HepG2 (cell line): ENCODE data around the gene WDR93. TPM values are rescaled to one million over a fixed set of nuclear protein-coding genes. Genes with fewer than 3 reads are reported as not detected.

Source experiments
- ATAC-seq: fragments of 200-7000 bp; cut with Tn5 transposase; 3 replicates; pipeline ENCODE4 v1.9.1; 2020; ENCODE audit warnings: mild to moderate bottlenecking, moderate library complexity
- BruUV-seq: library from RNA; stranded (reverse); fragments of 400-500 nt; replicated peaks from 2 replicates; lab custom pipeline; 2021; lab: Mats Ljungman, UMichigan
- CTCF ChIA-PET: fragments of 300-600 bp; formaldehyde crosslinking; extraction: SDS; loops from one replicate; lab custom pipeline; 2021; ENCODE audit warnings: low total read pairs, inconsistent platforms, low intra/inter-chr PET ratio; lab: Yijun Ruan, JAX
- POLR2A ChIA-PET: fragments of 350-600 bp; sonication (Branson Sonifier 250); formaldehyde crosslinking; loops from one replicate; lab custom pipeline; 2020; ENCODE audit warnings: antibody characterized with exemption, inconsistent platforms; lab: Yijun Ruan, JAX
- DNase-seq: peaks from one replicate; pipeline ENCODE4 v3.0.0-alpha.2; 2015; ENCODE audit warnings: low spot score
- FAIRE-seq: peaks from 3 replicates; lab custom pipeline; 2011; peaks lifted over from hg19 to GRCh38; lab: Jason Lieb, UNC
- H2AFZ ChIP-seq: one replicate; pipeline ENCODE4 v1.6.1; 2011; ENCODE audit warnings: low read length, inconsistent platforms
- H3K27ac ChIP-seq: fragments of 300-600 bp; 3 replicates; pipeline ENCODE4 v1.8.0; 2011; ENCODE audit warnings: mixed run types, mild to moderate bottlenecking, mixed read lengths, low read length, inconsistent platforms; ENCODE audit not compliant: insufficient read depth; ENCODE audit errors: extremely low read length
- H3K27me3 ChIP-seq, 2 experiments: fragments of 200-600 bp in 1 of 2; 2 replicates in 1 of 2; 3 replicates in 1 of 2; pipeline versions ENCODE4 v1.6.0 to v1.8.0; 2011; ENCODE audit warnings: low read length in 2 of 2, mild to moderate bottlenecking in 2 of 2, moderate library complexity in 2 of 2, inconsistent platforms in 1 of 2; ENCODE audit not compliant: insufficient read depth in 2 of 2, control insufficient read depth in 1 of 2
- H3K36me3 ChIP-seq, 2 experiments: fragments of 200-600 bp in 1 of 2; replicated peaks in 1 of 2; 2 replicates in 1 of 2; 3 replicates in 1 of 2; pipeline versions ENCODE4 v1.5.1 to v1.8.0; 2011; ENCODE audit warnings: low read length in 2 of 2, inconsistent platforms in 1 of 2; ENCODE audit not compliant: insufficient read depth in 2 of 2, control insufficient read depth in 1 of 2
- H3K4me1 ChIP-seq: 2 replicates; pipeline ENCODE4 v1.5.1; 2012; ENCODE audit warnings: low read length, inconsistent platforms; ENCODE audit not compliant: insufficient read depth
- H3K4me2 ChIP-seq: 2 replicates; pipeline ENCODE4 v1.6.0; 2011; ENCODE audit warnings: low read depth, low read length, inconsistent platforms
- H3K4me3 ChIP-seq, 3 experiments: fragments of 200-600 bp in 1 of 3; sonication (generic), shearing (Covaris generic) in 1 of 3; replicated peaks in 1 of 3; 2 replicates each; pipeline ENCODE4 v1.5.1; 2011 to 2016; ENCODE audit warnings: low read length in 3 of 3, inconsistent platforms in 2 of 3, low read depth in 2 of 3, mild to moderate bottlenecking in 2 of 3, control low read depth in 1 of 3, mixed read lengths in 1 of 3; ENCODE audit not compliant: insufficient read depth in 1 of 3
- H3K79me2 ChIP-seq: one replicate; pipeline ENCODE4 v1.6.1; 2011; ENCODE audit warnings: low read length, inconsistent platforms; ENCODE audit not compliant: insufficient read depth
- H3K9ac ChIP-seq: 2 replicates; pipeline ENCODE4 v1.6.0; 2011; ENCODE audit warnings: mild to moderate bottlenecking, low read depth, low read length, inconsistent platforms; ENCODE audit not compliant: insufficient read depth
- H3K9me3 ChIP-seq: 2 replicates; pipeline ENCODE4 v1.5.1; 2012; ENCODE audit warnings: mild to moderate bottlenecking, low read length
- H4K20me1 ChIP-seq: 2 replicates; pipeline ENCODE4 v1.6.0; 2011; ENCODE audit warnings: inconsistent platforms, mild to moderate bottlenecking, low read length, moderate library complexity; ENCODE audit not compliant: insufficient read depth
- DMAP1 ChIP-seq: IDR thresholded peaks from 2 replicates; pipeline ENCODE4 v1.6.1; 2016
- MAFF ChIP-seq: IDR thresholded peaks from 2 replicates; pipeline ENCODE4 v1.6.1; 2011; ENCODE audit warnings: low read depth, low read length, improper control_type of control experiment
- MAFK ChIP-seq, 2 experiments: IDR thresholded peaks in 1 of 2; conservative IDR thresholded peaks in 1 of 2; 2 replicates each; pipeline ENCODE4 v1.6.1; 2011; ENCODE audit warnings: improper control_type of control experiment in 2 of 2, low read length in 2 of 2
- MLXIP ChIP-seq: sonication (generic); formaldehyde crosslinking; IDR thresholded peaks from 2 replicates; pipeline ENCODE4 v1.9.0; 2021; ENCODE audit warnings: missing genetic modification reagents, borderline replicate concordance
- MXD4 ChIP-seq: IDR thresholded peaks from 2 replicates; pipeline ENCODE4 v1.6.1; 2016; ENCODE audit warnings: mild to moderate bottlenecking, missing biosample characterization, missing genetic modification reagents
- NFYB ChIP-seq: sonication (generic); formaldehyde crosslinking; IDR thresholded peaks from 2 replicates; pipeline ENCODE4 v1.4.0; 2020; ENCODE audit warnings: missing genetic modification reagents
- SMAD3 ChIP-seq: sonication (generic); formaldehyde crosslinking; IDR thresholded peaks from 2 replicates; pipeline ENCODE4 v1.4.0; 2020; ENCODE audit warnings: missing genetic modification reagents
- SP140L ChIP-seq: sonication (generic); formaldehyde crosslinking; IDR thresholded peaks from 2 replicates; pipeline ENCODE4 v1.4.0; 2020; ENCODE audit warnings: missing genetic modification reagents, borderline replicate concordance
- TSC22D2 ChIP-seq: sonication (generic); formaldehyde crosslinking; IDR thresholded peaks from 2 replicates; pipeline ENCODE4 v1.5.1; 2020; ENCODE audit warnings: missing genetic modification reagents, mild to moderate bottlenecking, borderline replicate concordance
- ZNF770 ChIP-seq: sonication (generic); formaldehyde crosslinking; IDR thresholded peaks from 2 replicates; pipeline ENCODE4 v1.5.0; 2020; ENCODE audit warnings: mild to moderate bottlenecking, missing genetic modification reagents
- WGBS: methylation state at CpG from one replicate; pipeline ENCODE4 v1.1.6; 2017; ENCODE audit warnings: low lambda C conversion rate; 5-methylcytosine and 5-hydroxymethylcytosine counted together
- in situ Hi-C: cut with HindIII; loops from 2 replicates; pipeline ENCODE4 v1.10.0; 2017; ENCODE audit warnings: low pct_unique_long_range_greater_than_20kb; ENCODE audit not compliant: extremely low pct_ligation_motif_present
- intact Hi-C: fragments of 100-400 bp; cut with micrococcal nuclease; formaldehyde crosslinking; loops from one replicate; pipeline ENCODE4 v1.10.0; 2022; ENCODE audit not compliant: unreplicated experiment
- polyA plus RNA-seq, 8 experiments: library from polyadenylated mRNA; depleted of rRNA in 3 of 8; stranded (reverse) in 7 of 8; unstranded in 1 of 8; fragments of >200 nt; fragmentation: Illumina TruSeq in 4 of 8; extraction: Trizol in 4 of 8; gene quantifications; 2 replicates each; pipeline versions ENCODE4 v1.2.1 to v1.2.3, GENCODE V29; 2011 to 2016; ENCODE audit warnings: low read depth in 4 of 8, missing spikeins in 1 of 8, mixed read lengths in 1 of 8; ENCODE audit not compliant: insufficient read depth in 1 of 8
- total RNA-seq, 5 experiments: library from RNA; depleted of rRNA; stranded (reverse); fragments of >200 nt; fragmentation: Illumina TruSeq; extraction: Trizol; gene quantifications; 2 replicates each; pipeline ENCODE4 v1.2.3, GENCODE V29; 2016; ENCODE audit warnings: low read depth in 1 of 5
- TF ChIP-seq, protein P1 (sequence below): sonication (generic); formaldehyde crosslinking; IDR thresholded peaks from 2 replicates; pipeline ENCODE4 v1.4.0; 2020; ENCODE audit warnings: missing genetic modification reagents

Gene WDR93
- total and polyA plus RNA-seq, 2 of the 13 experiments (the other 11 are each of a cell fraction or from before 2014, with no cell fraction given) = 0.07 TPM; not detected in 1

DNA sequence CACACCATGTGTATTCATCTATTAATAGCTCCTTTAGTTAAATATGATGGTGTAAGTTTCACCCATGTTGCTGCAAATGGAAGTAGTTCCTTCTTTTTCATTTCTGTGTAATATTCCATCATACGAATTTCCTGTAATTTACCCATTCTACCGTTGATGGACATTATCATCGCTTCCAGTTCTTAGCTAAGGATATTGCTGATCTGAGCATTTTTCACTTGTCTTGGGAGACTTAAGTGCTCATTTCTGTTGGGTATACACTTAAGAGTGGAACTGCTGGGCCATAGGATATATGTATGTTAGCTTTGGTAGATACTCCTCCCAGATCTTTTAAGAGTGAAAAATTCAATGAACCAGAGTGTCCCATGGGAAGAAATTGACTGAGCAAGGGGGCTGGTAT is 22.4 kb upstream of the WDR93 start:
- in situ Hi-C loops = no loop called here
- Histone ChIP-seq H3K4me2 (no peak overlapping the region), H3K36me3 (no peaks in the 10 kb centered on the region), H4K20me1 (no peaks in the 10 kb centered on the region), H3K4me1 (peaks cover 22% of the 10 kb centered on the region), H3K27ac (no peak overlapping the region), H2AFZ (no peak overlapping the region), H3K4me3 (no peak overlapping the region), H3K79me2 (no peaks in the 10 kb centered on the region), H3K9ac (no peak overlapping the region), H3K9me3 (no peaks in the 10 kb centered on the region), H3K27me3 (no peaks in the 10 kb centered on the region)
- DNase-seq (no peak), FAIRE-seq (no peak), ATAC-seq (no peak)
- TF ChIP-seq, protein P1, sequence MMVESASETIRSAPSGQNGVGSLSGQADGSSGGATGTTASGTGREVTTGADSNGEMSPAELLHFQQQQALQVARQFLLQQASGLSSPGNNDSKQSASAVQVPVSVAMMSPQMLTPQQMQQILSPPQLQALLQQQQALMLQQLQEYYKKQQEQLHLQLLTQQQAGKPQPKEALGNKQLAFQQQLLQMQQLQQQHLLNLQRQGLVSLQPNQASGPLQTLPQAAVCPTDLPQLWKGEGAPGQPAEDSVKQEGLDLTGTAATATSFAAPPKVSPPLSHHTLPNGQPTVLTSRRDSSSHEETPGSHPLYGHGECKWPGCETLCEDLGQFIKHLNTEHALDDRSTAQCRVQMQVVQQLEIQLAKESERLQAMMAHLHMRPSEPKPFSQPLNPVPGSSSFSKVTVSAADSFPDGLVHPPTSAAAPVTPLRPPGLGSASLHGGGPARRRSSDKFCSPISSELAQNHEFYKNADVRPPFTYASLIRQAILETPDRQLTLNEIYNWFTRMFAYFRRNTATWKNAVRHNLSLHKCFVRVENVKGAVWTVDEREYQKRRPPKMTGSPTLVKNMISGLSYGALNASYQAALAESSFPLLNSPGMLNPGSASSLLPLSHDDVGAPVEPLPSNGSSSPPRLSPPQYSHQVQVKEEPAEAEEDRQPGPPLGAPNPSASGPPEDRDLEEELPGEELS (CRISPR knock-in tag) = no peak
- TF ChIP-seq MAFF (peak; percentile 79), MAFK (conservative IDR thresholded peaks at IDR 0.05 in 1 of 2, IDR thresholded peaks at IDR 0.05 in 1 of 2; ENCODE audit: low read length in 2 of 2) (peak; percentile 81 to 84)
- intact Hi-C loops = no loop called here
- 98% methylated on average over 3 of the region's 3 CpGs for WGBS
- ChIA-PET POLR2A (no interaction called here), CTCF (no interaction called here)
- BruUV-seq = no TSS peak

- no peak for FAIRE-seq
- Histone ChIP-seq H3K27ac (no peak overlapping the region), H3K9ac (no peak overlapping the region), H2AFZ (no peak overlapping the region), H3K4me1 (peaks cover 30% of the 10 kb centered on the region), H3K4me2 (no peak overlapping the region), H3K36me3 (no peaks in the 10 kb centered on the region), H3K4me3 (no peak overlapping the region), H3K27me3 (no peaks in the 10 kb centered on the region), H3K79me2 (no peaks in the 10 kb centered on the region), H3K9me3 (no peaks in the 10 kb centered on the region), H4K20me1 (no peaks in the 10 kb centered on the region)
- intact Hi-C loops = no loop called here
- ATAC-seq = no peak
- no peak for DNase-seq
- WGBS = 64% methylated on average over 8 of the region's 9 CpGs
- in situ Hi-C loops = no loop called here
- POLR2A ChIA-PET = no interaction called here
- BruUV-seq = no TSS peak
- CTCF ChIA-PET = no interaction called here
- TF ChIP-seq MXD4 (CRISPR knock-in tag) = no peak
- TF ChIP-seq DMAP1 (CRISPR knock-in tag) = no peak
- no peak for TF ChIP-seq MLXIP (CRISPR knock-in tag)
- TF ChIP-seq SMAD3 (CRISPR knock-in tag) = no peak
- no peak for TF ChIP-seq NFYB
- TF ChIP-seq SP140L (CRISPR knock-in tag) = no peak
- TF ChIP-seq TSC22D2 (CRISPR knock-in tag) = no peak
- no peak for TF ChIP-seq ZNF770 (CRISPR knock-in tag)
Measured at GRCh38 chr15:89669309-89669865, 21.2 kb upstream of the WDR93 start.
